T-helper 9 cell (primary cell): ENCODE data around the gene DYSF.

Experiments used
- DNase-seq: peaks from one replicate; pipeline ENCODE4 v3.0.0-alpha.2; 2020

The DYSF gene

DNA sequence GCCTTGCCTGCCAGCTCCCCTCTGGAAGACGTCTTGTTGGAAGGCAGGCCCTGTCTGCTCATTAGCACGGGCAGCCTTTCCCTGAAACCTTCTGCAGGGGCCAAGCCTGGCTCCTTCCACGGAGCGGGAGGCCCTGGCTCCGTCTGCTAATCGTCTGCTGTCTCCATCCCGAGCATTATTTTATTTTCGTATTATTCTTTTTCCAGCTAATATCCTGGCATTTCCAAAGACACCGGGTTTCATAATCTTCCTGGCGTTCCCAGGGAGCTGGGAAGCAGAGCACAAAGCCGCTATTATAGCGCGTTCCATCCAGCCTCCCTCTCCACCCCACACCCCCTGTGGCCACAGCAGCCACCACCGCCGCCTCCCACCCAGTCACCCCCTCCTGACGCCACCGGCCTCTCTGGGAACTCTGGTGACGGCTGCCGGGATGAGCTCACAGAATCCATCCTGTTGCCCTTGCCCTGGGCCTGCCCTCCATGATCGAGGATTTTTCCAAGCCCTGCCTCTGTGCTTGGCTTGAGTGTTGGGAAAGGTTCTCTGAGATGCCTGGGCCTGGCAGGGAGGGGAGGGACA lies 125.5 kb downstream of the DYSF start:
- no peak for DNase-seq

DNA sequence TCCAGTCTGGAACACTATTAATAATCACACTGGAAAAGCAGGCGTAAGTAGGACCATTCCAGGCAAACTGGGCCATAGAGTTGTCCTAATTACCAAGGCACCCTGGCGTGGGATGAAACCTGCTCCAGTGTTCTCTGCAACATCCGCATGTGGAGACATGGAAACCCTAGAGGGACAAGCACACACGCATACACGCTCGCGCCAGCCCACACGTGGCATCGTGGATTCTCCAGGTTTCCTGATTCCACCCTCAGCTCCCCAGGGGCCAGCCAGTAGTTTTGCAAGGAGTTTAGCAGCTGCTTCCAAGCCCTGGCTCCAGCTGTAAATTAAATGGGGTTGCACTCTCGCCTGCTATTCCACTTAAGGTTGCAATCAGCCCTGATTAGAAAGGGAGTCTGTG lies 127.7 kb downstream of the DYSF start:
- no peak for DNase-seq

DNA sequence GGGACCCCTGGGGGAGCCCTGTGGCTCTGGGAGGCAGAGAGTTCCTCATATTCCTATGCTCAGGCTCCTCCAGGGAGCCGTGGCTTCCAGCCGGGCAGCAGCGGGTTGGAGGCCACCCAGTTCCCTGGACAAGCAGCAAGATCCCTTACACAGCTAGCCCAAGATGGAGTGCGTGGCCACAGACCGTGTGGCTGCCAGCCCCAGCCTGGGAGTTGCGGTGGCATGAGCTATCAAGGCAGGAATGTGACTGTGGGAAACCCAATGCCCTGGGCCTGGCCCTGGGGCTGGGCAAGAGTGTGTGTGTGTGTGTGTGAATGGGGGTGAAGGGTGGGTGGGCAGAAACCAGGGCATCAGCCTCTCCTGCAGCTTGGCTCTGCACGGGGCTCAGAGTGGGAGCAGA lies 130.5 kb downstream of the DYSF start:
- DNase-seq = no peak

DNA sequence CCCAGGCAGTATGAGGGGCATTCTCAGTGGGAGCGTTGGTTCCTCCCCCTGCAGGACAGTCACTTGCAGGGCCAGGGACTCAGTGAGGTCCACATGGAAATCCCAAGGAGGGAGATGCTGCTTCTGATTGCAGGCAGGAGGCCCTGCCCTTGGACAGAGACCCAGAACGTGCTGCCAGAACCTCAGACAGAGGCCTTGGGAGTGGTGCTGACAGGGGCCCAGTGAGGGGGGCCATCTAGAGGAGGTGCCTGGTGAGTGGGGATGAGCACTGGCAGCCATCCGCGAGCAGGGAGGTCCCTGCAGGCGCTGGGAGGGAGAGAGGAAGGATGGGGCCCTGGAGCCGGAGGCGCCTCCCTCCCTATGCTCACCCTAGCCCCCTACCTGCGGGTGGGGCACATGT lies 133.1 kb downstream of the DYSF start:
- DNase-seq = no peak

DNA sequence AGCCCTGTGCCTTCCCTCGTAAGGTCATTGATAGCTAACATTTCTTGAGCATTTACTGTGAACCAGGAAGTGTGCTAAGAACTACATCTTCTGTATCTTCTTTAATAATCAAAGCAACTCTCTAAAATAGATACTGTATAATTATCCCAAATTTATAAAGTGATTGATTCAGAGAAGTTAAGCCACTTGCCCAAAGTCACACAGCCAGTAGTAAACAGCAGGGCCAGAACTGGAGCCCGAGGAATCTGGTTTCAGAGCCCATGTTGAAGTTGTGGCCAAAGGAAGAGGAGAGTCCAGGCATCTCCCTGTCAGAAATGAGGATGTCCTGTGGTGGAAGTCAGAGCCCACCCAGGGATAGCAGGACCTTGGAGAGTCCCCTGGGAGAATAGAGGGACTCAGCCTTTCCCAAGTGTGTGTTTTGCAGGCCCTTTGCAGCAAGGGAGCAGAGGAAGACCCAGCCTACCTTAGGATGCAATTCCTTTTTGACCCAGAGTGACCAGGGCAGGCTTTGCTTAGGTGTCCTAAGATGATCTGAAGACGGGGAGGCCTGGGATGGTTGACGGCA lies 134.2 kb downstream of the DYSF start:
- no peak for DNase-seq

DNA sequence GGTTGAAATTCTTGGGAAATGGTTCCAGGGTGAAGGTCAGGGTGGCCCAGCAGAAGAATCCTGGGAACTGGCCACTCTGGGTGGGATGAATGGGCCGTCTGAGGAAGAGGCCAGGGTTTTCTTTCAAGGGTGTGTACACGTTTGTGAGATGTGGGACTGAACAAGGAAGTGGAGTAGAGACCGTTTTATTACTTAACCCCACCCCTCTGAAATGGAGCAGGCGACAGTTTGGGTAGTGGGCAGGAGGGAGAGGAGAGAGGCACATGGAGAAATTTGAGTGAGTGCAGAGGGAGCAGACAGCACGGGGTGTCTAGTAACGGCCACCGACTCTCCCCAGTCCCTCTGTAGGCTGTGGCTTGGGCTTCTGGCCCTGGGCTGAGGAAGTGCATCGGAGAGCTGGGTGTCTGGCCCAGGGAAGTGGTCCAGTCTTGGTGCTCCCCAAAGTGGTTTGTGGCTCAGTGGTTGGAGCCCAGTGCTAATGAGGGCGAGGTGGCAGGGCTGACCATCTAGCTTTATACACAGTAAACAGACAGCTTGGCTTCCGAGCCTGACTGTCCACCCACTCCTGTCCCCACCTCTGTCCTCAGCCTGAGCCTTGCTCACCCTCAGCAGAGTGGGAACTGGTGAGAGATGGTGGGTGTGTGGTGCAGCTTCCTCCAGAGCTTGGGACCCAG lies 135.3 kb downstream of the DYSF start:
- no peak for DNase-seq

DNA sequence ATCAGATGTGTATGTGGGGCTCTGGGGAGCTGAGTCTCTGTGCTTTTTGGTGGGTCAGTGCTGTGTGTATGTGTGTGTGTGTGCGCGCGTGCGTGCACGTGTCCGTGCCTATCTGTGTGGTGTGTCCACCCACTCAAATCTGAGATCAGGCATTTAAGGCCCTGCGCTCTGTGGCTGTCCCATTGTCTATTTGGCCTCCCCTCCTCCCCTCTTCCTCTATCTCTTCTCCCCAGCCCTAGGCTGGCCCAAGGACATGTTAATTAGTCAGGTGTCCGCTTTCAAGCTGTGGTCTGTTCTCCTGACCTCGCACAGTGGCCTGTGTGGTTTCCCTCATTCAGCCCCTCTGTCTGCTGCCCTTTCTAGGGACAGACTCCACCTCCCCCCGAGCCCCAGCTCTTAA lies 136.4 kb downstream of the DYSF start:
- no peak for DNase-seq

DNA sequence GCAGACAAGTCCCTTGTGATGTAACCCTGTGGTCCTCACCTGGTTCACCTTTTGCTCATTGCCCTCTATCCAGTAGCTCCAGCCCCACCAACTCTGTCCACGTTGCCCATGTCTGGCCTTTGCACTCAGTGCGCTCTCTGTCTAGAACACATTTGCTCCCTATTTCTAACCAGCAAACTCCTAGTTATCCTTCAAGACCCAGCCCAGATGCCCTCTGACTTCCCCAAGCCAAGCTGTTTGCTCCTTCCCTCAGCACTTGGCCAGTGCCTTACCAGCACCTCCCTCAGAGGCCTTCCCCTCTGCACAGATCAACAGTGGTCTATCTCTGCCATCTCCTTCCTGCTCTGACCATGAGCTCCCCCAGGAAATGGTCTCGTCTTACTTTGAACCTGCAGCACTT lies 137.7 kb downstream of the DYSF start:
- no peak for DNase-seq

DNA sequence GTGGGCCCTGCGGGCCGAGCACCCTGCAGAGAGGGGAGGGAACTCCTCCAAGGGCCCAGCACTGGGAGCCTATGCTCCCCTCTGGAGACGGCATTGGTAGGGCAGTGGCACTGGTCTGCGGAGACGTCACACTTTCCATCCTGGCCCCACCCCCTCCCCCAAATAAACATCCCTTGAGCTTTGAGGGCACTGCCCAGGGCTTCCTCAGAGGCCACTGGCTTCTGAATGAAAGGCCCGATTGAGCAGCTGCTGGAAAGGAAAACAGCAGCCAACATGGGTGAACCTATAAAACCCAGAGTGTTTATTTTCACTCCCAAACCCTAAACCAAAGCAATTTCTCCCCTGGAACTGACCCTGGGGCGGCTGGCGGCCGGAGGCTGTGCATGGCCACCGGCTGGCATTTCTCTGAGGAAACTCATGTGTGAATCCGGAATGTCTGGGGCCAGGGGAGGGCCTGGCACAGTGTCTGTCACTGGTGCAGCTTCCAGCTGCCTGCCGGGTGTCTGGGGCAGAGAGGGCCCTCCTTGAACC lies 138.9 kb downstream of the DYSF start:
- no peak for DNase-seq

DNA sequence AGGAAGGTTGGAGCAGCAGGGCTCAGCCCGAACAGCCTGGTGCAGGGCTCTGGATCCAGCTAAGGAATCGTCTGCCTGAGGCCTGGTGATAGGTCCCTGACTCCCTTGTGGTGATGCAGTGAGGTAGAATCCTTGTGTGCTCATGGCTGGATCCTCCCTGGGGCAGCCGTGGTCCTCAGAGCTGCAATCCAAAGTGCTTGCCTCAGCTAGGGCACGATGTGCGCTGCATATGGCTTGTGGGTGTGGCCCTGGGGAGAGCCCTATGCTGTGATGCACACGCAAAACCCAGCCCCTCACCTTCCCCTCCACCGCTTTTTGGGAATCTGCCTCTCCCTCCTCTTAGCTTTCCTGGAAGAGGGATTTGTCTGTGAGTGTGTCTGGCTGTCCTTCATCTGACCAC lies 142.2 kb downstream of the DYSF start:
- DNase-seq = no peak

DNA sequence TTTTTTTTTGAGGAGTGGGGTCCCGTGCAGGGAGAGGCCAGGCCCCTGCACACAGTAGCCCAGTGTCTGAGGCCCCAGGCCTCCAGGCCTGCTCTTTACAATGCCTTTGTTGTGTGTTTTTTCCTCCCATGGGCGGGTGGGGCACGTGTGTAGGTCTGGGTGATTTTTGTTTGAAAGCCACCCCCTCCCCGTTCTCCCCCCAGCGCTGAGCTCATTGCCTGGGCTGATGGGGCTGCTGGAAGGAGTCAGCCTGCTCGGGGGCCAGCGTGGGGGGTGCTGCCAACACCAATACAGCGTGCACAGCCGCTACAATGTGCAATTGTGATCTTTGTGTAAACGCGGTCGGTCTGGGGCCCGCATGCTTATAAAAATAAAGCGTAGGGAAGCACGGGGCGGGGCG lies 142.7 kb downstream of the DYSF start:
- DNase-seq = no peak

DNA sequence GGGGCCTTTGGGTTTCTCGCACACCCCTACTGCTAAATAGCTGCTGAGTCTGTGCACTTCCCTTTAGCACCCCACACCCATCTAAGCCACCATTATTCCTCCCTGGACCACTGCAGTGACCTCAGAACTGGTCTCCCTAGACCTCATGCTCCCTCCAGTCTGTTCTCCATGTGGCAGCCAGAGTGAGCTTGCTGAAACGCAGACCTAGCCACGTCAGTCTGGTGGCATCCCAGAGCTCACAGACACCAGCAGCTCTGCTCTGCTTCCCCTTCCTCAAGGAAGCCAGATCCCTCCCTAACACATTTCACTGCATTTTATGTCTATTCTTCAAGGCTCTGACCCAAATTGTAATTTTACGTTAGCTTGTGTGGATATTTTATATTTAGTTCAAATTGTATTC lies 144.4 kb downstream of the DYSF start:
- no peak for DNase-seq

DNA sequence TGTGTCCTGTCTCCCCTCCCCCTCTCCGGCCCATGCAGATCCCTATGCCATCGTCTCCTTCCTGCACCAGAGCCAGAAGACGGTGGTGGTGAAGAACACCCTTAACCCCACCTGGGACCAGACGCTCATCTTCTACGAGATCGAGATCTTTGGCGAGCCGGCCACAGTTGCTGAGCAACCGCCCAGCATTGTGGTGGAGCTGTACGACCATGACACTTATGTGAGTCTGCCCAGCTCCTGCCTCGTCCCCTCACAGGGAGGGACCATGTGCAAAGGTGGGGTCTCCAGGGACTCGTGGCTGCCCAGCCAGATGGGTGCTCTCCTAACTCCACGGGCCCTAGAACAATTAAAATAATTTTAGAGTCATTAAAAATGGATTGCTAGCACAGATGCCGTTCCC lies 145.2 kb downstream of the DYSF start:
- no peak for DNase-seq

DNA sequence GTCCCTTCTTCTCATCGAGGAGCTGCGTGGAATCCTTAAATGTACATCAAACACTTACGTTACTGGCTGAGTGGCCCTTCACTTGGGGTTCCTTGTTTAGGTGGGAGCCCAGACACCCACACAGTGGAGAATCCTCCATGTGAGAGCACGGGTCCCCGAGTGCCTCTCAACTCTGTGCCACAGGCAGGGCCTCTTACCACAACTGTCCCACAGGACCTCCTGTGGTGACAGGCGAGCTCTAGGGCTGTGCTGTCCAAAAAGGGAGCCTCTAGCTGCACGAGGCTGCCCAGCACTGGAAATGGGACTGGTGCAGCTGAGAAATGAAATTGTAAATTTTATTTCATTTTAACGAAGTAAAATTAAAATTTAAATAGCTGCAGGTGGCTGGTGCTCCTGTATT lies 145.7 kb downstream of the DYSF start:
- no peak for DNase-seq

DNA sequence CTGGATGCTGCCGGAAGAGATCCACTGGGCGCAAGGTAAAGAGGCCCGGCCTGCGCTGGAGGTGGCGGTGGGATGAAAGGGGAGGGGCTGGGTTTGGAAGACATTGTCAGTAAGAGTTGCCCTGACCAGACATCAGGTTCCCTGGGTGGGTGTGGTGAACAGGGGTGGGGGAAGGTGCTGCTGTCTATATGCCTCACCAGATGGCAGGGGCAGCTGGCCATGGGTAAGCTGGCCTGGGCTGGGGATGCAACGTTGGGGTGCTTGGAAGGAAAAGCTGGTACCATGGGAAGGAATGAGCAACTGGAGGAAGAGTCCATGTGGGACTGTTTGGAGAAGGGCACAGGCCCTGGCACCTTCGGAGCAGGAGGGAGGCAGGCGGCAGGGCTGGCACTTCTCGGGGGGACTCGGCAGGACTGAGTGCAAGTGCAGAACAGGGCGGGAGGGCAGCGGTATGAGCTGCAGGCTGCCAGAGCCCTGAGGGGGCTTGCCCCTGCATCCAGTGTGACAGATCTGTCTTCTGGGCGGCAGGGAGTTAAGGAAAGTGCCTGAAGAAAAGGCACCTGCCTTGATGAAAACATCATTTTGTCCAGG lies 146.4 kb downstream of the DYSF start:
- no peak for DNase-seq

DNA sequence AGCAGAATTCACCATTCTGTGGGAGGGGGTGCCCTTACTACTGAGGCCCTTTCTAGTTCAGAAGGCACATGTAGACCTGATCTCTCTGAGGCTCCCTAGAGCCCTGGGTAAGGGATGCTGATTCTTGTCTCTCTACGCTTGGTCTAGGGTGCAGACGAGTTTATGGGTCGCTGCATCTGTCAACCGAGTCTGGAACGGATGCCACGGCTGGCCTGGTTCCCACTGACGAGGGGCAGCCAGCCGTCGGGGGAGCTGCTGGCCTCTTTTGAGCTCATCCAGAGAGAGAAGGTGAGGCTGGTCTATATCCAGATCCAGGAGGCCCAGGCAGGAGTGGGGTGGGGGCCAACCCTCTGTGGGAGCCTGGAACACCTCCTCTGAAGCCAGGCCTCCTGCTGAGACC lies 147.2 kb downstream of the DYSF start:
- DNase-seq = no peak

DNA sequence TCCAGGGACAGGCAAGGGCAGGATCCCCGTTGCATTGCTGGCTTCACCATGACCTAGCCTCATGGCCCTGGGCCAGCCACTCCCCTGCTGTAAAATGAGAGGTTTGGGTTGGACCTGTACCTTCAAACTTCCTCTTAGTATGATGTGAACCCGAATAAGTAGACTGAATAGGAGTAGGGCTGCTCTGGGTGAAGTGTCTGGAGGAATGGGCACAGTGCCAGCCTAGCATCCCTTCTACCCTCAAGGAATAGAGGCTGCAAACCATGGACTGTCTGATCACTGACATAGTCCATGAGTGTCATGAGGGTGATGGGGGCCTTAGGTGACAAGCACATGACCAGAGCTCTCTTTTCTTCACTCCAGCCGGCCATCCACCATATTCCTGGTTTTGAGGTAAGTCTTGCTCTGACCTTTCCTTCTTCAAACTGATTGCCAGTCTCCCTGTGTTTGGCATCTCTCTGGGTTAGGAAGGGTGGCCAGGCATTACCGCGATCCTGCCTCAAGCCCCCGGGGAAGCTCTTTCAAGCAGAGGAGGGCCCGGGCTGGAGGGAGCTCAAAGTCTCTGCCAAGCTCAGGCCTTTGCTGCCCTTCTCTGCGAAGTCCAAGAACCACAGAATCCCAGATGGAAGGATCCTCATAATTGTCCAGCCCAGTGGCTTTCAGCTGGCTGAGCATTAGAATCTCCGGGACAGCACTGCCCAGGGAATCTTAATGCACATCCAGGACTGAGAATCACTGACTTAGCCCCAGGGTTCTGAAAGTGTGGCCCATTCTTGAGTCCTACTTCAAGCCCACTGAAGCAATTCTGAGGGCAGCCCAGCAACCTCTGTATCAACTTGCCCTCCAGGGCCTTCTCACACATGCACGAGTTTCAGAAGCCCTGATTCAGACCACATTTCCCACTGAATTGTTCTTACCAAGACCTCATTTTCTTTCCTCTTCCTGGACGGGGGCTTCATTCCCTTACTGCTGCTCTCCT lies 148.1 kb downstream of the DYSF start:
- DNase-seq = no peak

DNA sequence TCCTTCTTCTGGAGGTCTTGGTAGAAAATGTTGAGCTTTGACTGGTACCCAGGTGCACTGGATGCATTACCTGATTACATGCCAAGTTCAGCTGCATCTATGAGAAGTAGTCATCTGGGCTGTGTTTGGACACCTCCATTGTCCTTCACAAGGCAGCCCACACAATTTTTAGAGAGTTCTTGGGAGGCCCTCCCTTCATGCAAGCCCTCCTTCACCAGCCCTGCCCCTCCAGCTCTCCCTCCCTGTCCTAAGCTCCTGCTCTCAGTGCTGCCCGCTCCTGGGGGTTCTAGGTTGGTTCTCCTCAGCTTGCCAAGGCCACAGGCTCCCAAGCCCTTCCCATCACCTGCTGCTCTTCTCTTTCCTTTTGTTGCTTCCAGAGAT lies 148.7 kb downstream of the DYSF start:
- DNase-seq = no peak

DNA sequence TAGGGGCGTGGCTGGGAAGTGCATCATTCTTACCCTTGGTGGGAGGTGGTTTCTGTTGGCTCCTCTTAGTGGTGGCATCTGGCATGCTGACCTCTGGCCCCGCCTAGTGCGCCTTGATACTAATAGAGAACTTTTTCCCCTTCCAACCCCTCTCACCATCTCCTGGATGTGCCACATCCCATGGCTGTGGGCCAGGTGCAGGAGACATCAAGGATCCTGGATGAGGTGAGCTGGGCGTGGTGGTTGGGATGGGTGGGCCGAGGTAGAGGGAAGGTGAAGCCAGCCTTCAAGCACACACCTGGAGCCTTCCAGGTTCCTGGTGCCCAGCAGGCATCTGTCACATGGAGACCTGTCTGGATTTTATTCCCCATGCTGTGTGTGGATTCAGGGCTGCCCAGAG lies 149.2 kb downstream of the DYSF start:
- DNase-seq = no peak

DNA sequence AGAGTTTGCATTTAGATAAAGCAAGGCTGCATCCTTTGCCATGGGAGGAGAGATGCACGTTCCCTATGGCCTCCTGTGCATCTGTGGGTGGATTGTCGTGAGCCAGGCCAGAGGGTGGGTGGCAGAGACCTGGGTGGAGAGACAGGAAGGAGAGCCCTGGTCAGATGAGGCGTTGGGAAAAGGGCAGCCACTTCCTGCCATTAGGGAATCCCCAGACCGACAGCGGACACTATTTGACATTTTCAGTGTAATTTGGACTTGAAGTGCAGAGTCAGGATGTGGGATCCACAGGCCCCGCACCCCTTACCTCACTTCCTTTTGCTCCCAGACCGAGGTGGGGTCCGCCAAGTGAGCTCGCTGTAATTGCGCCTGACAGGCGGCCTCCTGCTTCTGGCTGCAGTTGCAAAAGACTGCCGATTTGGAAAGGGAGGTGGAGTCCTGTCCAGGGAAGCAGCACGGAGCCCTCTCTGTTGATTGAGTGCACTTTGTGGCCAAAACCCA lies 150.0 kb downstream of the DYSF start:
- no peak for DNase-seq

DNA sequence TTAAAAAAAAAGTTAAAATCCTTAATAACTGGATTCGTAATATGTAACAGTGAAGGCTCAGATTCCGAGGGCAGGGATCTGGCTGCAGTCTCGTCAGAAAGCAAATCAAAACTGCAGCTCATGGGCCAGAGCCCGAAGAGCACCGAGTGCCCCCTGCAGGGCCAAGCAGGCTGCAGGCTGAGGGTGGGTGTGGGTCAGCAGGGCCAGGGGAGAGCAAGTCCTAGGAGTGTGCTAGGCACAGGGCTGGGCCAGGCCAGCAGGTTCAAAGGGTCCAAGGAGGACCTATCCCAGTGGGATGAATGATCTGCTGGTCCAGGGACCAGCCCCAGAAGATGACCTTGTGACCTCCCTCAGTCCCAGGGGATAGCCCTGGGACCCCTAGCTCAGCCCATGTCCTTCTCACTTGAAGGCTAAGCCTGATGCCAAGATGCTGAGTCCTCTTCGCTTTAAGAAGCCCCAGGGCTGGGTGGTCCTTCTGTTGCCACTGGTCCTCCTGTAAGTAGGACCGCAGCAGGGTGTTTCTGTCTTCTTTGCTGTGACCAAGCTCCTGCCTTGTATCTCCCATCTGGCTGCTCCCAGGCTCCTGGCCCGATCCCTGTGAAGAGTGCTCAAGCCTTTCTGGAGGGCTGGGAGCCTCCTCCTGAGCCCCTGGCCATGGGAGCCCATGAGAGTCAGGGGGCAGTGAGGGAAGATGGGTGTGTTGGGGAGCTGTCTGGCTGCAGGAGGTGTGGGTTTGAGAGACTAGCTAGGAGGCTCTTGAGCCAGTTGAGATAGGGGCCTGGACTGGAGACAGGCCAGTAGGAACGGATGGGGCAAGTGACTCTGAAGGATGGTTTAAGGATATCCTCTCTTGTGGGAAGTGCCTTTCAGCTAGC lies 150.7 kb downstream of the DYSF start:
- no peak for DNase-seq

DNA sequence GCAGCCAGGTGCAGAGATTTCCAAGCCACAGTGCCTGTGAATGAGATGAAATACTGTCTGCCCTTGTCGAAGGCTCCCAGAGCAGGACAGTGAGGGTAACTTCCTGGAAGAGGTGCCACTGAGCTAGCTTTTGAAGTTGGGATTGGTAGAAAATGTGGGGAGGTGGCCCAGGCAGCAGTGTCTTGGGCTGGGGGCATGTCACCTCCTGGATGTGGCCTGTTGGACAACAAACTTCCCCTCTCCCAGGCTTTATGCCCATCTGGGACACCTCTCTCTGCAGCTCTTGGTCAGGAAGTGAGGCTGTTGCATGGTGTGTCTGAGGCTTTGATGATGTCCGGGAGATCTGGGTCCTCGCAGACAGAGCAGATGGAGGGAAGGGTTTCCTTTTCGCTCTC lies 151.4 kb downstream of the DYSF start:
- DNase-seq = no peak
